CD4-positive, alpha-beta T cell treated with Interleukin-15 for 4 hours (primary cell): ENCODE measurements around the gene NDUFS5.
A peak's percentile ranks its signal among the peaks of the same experiment; 100 is the strongest.
"Not testable (repeated sequence)": the region's sequence is repeated elsewhere in the genome, so short reads cannot be mapped to it uniquely, and the experiment has no call there.

Experiments
- DNase-seq: peaks from one replicate; pipeline ENCODE4 v3.0.0-alpha.2; 2020; ENCODE audit warnings: low spot score

Gene NDUFS5

GRCh38 chr1:39016604-39017171 is 9.5 kb upstream of the NDUFS5 start:
- no peak for DNase-seq

DNA sequence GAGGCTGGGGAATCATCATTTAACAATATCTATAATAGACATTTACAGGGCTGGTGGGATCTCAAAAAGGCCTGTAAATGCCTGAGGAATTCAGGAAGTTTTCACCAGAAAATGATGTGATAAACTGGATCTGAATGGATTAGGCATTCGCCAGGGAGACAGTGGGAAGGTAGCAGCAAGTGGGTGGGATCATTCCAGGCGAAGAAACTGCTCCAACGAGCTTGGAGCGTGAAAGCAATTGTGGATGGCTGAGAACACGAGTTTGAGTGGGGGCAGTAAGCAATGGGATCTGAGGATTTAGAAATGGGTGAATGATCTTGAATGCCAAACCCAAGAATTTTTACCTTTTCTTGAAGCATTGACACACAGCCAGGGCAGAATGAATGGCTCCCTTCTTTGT is 8.9 kb upstream of the NDUFS5 start:
- no peak for DNase-seq

DNA sequence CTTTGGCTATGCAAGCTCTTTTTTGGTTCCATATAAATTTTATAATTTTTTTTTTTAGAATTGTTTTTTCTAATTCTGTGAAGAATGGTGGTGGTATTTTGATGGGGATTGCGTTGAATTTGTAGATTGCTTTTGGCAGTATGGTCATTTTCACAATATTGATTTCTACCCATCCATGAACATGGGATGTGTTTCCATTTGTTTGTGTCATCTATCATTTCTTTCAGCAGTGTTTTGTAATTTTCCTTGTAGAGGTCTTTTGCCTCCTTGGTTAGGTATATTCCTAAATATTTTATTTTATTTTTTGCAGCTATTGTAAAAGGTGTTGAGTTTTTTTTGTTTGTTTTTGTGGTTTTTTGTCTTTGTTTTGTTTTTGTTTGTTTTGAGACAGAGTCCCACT is 5.7 kb upstream of the NDUFS5 start:
- not testable (repeated sequence) for DNase-seq

- no peak for DNase-seq
Measured at GRCh38 chr1:39021426-39021825, 4.7 kb upstream of the NDUFS5 start.

- no peak for DNase-seq
Measured at GRCh38 chr1:39023140-39023539, 3.0 kb upstream of the NDUFS5 start.

GRCh38 chr1:39026866-39027507 is 837 bp downstream of the NDUFS5 start:
- no peak for DNase-seq

DNA sequence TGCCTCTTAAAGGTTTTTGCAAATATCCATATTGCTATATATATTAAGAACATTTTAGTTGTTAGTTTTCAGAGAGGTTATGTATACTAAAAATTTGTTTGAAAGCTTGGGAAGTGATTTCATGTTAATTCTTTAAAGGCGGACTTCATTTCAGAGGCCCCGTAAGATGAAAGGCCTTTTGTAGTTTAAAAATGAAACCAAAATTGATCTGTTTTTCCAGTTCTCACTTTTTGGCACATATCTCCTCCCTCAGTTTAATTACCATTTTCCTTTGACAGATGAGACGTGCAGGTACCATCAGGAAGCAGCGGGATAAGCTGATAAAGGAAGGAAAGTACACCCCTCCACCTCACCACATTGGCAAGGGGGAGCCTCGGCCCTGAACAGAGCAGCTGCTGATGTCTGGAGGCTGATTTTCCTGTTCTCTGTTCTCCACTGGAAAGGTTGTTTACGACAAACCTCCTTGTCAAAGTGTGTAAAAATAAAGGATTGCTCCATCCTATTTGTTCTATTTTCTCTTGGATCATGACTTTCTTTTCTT is 8.0 kb downstream of the NDUFS5 start:
- DNase-seq: peak; percentile 18

- no peak for DNase-seq
Measured at GRCh38 chr1:39036678-39037077, 10.5 kb downstream of the NDUFS5 start.

DNA sequence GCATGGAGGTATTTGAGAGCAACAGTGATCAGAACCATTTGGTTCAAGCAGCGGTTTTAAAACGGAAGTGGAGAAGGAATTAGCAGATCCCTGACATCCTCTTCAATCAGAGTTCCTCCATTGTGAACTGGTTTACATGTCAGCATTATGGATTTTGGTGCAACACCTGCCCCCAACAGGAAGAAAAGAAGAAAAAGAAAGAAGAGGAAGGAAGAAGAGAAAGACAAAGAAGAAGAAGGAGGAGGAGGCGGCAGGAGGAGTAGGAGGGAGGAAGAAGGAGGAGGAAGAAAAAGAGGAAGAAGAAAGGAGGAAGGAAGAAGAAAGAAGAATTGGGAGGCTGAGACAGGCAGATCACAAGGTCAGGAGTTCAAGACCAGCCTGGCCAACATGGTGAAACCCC is 17.4 kb downstream of the NDUFS5 start:
- DNase-seq: no peak

DNA sequence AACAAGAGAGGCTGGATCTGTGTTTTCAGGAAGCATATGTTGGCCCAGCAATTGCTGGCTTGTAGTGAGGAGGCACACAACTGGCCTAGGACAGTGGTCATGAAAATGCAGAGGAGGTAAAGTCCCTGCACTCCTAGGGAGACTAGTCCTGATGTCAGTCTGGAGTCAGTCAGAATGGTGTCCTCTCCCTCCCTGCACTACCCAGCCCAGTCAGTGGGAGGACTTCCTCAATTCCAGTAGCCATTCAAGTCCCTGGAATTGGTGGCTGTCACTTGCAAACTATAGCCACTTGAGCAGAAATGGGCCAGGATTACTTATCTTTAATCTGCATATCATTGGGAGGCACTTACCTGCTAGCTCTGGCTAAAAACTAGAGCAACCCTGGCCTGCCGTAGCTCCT is 18.6 kb downstream of the NDUFS5 start:
- no peak for DNase-seq

GRCh38 chr1:39045231-39045630 is 19.1 kb downstream of the NDUFS5 start:
- DNase-seq: no peak

- no peak for DNase-seq
Measured at GRCh38 chr1:39046613-39047210, 20.6 kb downstream of the NDUFS5 start.

GRCh38 chr1:39047374-39048229 is 21.5 kb downstream of the NDUFS5 start:
- no peak for DNase-seq

- no peak for DNase-seq
Measured at GRCh38 chr1:39048745-39049370, 22.7 kb downstream of the NDUFS5 start.

DNA sequence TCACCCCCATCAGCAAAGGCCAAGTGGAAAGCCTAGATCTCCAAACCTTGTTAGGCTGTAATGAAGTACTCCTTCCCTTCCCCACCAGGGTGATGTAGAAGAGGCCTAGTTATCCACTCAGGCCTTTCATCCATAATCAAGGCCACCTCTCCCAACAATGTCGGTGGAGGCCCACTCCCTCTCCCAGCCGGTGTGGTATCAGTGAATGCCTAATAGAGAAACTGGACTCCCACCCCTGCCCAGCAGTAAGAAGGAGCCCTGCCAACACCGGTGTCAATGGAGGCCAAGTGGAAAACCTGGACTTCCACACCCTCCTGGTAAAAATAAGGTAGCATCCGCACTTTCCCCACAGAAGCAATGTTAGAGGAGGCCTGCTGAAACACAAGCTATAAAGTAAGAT is 23.9 kb downstream of the NDUFS5 start:
- DNase-seq: no peak

- not testable (repeated sequence) for DNase-seq
Measured at GRCh38 chr1:39051193-39051850, 25.2 kb downstream of the NDUFS5 start.

GRCh38 chr1:39051956-39052355 is 25.8 kb downstream of the NDUFS5 start:
- no peak for DNase-seq

GRCh38 chr1:39055213-39055710 is 29.1 kb downstream of the NDUFS5 start:
- not testable (repeated sequence) for DNase-seq

GRCh38 chr1:39061516-39061915 is 35.4 kb downstream of the NDUFS5 start:
- DNase-seq: not testable (repeated sequence)

DNA sequence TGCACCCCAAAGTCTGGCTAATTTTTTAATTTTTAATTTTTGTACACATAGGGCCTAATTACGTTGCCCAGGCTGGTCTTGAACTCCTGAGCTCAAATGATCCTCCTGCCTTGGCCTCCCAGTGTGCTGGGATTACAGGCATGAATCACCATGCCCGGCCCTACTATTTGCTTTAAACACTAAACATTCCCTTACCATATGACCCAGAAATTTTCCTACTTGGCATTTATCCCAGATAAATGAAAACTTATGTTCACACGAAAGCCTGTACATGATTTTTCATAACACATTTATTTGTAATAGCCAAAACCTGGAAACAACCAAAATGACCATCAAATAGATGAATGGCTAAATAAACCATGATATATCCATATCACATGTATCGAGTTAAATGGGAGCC is 35.8 kb downstream of the NDUFS5 start:
- no peak for DNase-seq

DNA sequence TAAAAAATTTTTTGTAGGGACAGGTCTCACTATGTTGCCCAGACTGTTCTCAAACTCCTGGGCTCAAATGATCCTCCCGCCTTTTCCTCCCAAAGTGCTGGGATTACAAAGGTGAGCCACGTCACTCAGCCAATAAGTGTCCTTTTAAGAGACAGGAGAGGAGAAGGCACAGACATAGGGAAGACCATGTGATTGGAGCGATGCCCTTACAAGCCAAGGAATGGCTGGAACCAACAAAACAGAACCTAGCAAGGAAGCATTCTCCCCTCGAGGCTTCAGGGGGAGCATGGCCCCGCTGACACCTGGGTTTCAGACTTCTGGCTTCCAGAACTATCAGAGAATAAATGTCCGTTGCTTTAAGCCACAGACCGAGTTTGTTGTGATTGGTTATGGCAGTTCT is 37.0 kb downstream of the NDUFS5 start:
- no peak for DNase-seq
